Measurements from ENCODE around the gene MAGI2. TPM values are rescaled to one million over a fixed set of nuclear protein-coding genes. Genes with fewer than 3 reads are reported as not detected.

Gene MAGI2
- total RNA-seq, 1 donor from 2014 or later, result 64.2 TPM

DNA sequence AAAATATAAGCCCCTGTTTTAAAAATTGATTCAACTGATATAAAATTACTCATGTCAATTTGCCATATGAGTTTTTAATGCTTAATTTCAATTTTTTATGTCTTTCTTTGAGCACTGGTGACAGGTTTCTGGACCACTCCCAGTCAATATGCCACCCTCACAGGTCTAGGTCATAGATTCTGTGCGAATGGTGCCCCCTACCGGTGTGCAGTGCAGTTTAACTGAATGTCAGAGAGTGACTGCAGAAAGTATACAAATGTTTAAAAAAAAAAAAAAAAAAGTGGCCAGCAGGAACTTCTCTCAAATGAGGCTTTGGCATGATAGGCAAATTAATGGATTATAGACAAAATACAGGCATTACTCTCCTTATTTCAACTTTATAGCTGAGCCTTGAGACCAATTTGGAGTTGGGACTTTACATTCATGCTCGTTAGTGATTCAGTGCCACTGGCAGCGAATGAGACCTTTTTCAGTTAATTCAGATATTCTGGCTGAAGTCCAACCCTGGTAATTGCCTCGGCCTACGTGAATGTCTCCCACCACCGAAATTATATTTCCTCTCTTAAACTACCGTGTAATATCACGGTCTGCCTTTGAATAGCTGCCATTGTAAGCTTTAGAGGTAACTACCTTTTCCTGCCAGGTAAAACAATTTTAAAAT is 1227.3 kb downstream of the MAGI2 start:
- DNase-seq, result peak; percentile 77
- TF ChIP-seq, protein P1, sequence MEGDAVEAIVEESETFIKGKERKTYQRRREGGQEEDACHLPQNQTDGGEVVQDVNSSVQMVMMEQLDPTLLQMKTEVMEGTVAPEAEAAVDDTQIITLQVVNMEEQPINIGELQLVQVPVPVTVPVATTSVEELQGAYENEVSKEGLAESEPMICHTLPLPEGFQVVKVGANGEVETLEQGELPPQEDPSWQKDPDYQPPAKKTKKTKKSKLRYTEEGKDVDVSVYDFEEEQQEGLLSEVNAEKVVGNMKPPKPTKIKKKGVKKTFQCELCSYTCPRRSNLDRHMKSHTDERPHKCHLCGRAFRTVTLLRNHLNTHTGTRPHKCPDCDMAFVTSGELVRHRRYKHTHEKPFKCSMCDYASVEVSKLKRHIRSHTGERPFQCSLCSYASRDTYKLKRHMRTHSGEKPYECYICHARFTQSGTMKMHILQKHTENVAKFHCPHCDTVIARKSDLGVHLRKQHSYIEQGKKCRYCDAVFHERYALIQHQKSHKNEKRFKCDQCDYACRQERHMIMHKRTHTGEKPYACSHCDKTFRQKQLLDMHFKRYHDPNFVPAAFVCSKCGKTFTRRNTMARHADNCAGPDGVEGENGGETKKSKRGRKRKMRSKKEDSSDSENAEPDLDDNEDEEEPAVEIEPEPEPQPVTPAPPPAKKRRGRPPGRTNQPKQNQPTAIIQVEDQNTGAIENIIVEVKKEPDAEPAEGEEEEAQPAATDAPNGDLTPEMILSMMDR (IDR thresholded peaks at IDR 0.05; ENCODE audit: partially characterized antibody, unreplicated experiment), result peak; percentile 79
- Mint-ChIP-seq H3K27me3 (ENCODE audit: unreplicated experiment) (no peaks in the 10 kb centered on the region), H3K4me3 (ENCODE audit: unreplicated experiment) (no peak overlapping the region), H3K27ac (ENCODE audit: unreplicated experiment) (no peak overlapping the region), H3K9me3 (ENCODE audit: unreplicated experiment) (peaks cover 2% of the 10 kb centered on the region), H3K36me3 (ENCODE audit: unreplicated experiment) (no peaks in the 10 kb centered on the region), H3K4me1 (ENCODE audit: low read depth, unreplicated experiment) (no peaks in the 10 kb centered on the region)

DNA sequence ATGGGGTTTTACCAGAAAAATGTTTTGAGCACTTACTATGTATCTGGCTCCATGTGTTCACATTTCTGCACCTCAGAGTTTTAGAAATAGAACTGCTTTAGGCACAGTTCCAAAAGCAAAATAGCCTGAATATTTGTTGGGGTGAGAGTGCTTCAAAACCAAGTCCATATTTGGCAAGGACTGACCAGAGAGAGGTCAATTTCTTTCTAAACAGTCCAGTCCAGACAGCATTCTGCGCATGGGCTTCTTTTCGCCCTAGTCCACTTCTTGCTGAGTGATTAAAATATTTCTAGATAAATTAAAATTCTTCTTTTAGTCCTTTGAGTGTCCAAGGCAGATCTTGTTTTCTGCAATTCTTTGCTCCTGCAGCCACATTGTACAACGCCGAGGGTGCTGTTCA is 1227.9 kb downstream of the MAGI2 start:
- no peaks in the 10 kb centered on the region for H3K36me3 Mint-ChIP-seq (ENCODE audit: unreplicated experiment)
- TF ChIP-seq, protein P1 (IDR thresholded peaks at IDR 0.05; ENCODE audit: partially characterized antibody, unreplicated experiment), result no peak
- no peaks in the 10 kb centered on the region for H3K27me3 Mint-ChIP-seq (ENCODE audit: unreplicated experiment)
- no peak overlapping the region for H3K4me3 Mint-ChIP-seq (ENCODE audit: unreplicated experiment)
- H3K9me3 Mint-ChIP-seq (ENCODE audit: unreplicated experiment), result peaks cover 2% of the 10 kb centered on the region
- H3K27ac Mint-ChIP-seq (ENCODE audit: unreplicated experiment), result no peak overlapping the region
- H3K4me1 Mint-ChIP-seq (ENCODE audit: low read depth, unreplicated experiment), result peaks cover 2% of the 10 kb centered on the region
- no peak for DNase-seq

DNA sequence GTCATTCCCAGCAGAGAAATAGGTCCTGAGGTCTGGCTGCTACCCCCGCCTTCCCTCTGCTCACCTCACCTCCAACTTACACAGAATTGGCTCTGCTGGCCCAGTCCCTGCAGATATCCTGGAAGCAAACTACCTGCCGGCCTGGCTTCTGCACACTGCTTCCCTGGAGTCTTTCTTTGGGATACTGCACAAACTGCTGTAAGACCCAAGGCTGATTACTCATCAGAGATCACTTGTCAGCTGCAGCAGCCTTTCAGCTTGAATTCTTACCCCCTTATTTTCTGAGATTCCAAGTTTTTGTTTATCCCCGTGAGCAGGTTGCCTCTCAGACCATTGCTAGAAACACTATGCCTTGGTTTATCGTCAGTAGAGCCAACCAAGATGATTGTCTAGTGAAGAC is 1228.5 kb downstream of the MAGI2 start:
- DNase-seq, result no peak
- Mint-ChIP-seq H3K27ac (ENCODE audit: unreplicated experiment) (no peak overlapping the region), H3K4me3 (ENCODE audit: unreplicated experiment) (no peak overlapping the region), H3K9me3 (ENCODE audit: unreplicated experiment) (peaks cover 2% of the 10 kb centered on the region), H3K27me3 (ENCODE audit: unreplicated experiment) (peaks cover 2% of the 10 kb centered on the region), H3K4me1 (ENCODE audit: low read depth, unreplicated experiment) (peaks cover 3% of the 10 kb centered on the region), H3K36me3 (ENCODE audit: unreplicated experiment) (no peaks in the 10 kb centered on the region)
- TF ChIP-seq, protein P1 (IDR thresholded peaks at IDR 0.05; ENCODE audit: partially characterized antibody, unreplicated experiment), result no peak

DNA sequence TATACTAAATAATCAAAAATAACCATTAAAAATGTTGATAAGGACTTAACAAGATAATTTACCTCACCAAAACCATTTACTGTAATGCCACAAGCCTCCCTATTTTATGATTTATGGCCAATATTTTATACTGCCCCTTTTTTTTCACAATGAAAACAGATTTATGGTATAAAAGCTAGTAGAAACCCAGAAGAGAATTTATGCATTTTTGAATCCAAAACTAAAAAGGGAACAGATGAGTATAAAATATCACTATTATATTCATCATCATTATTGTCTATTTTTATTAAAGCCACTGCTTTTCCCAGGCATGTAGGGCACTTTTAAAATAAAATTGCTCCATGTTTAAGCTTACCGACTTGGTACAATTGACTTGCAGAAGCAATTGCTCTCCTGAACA is 1229.9 kb downstream of the MAGI2 start:
- peaks cover 4% of the 10 kb centered on the region for H3K9me3 Mint-ChIP-seq (ENCODE audit: unreplicated experiment)
- TF ChIP-seq, protein P1 (IDR thresholded peaks at IDR 0.05; ENCODE audit: partially characterized antibody, unreplicated experiment), result no peak
- no peak overlapping the region for H3K27ac Mint-ChIP-seq (ENCODE audit: unreplicated experiment)
- no peak for DNase-seq
- H3K36me3 Mint-ChIP-seq (ENCODE audit: unreplicated experiment), result no peaks in the 10 kb centered on the region
- H3K27me3 Mint-ChIP-seq (ENCODE audit: unreplicated experiment), result peaks cover 5% of the 10 kb centered on the region
- no peak overlapping the region for H3K4me3 Mint-ChIP-seq (ENCODE audit: unreplicated experiment)
- H3K4me1 Mint-ChIP-seq (ENCODE audit: low read depth, unreplicated experiment), result peaks cover 13% of the 10 kb centered on the region

DNA sequence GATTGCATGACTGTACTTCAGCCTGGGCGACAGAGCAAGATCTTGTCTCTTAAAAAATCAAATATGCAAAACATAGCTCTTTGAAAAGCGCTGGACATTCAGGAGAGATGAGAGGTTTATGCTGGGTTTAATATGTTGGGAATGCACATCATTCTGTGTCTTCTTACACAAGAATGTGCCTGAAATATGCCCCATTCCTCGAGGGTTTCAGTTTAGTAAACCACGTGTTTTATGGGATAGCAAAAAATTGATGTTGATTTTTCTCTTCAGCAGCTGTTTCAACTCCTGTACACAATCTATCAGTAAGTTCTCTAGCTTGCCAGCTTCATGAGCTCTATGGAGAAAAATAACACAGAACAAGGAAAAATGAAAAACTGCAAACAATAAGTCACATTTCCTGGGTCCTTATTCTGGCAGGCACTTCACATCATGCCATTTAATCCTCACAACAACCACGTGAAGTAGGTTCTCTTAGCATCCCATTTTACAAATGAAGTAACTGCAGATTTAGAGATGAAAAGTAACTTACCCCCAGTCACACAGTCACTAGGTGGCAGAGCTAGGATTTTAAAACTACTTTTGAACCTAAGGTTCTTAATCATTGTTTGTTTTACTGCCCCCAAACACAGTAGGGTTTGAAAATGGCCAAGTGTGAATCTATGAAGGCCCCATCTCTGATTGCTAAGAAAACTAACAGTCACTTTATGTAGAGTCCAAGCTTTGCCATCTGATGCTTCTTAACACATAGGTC is 1231.3 kb downstream of the MAGI2 start:
- Mint-ChIP-seq H3K4me3 (ENCODE audit: unreplicated experiment) (no peak overlapping the region), H3K27me3 (ENCODE audit: unreplicated experiment) (peaks cover 5% of the 10 kb centered on the region), H3K9me3 (ENCODE audit: unreplicated experiment) (peaks cover 4% of the 10 kb centered on the region), H3K36me3 (ENCODE audit: unreplicated experiment) (no peaks in the 10 kb centered on the region), H3K27ac (ENCODE audit: unreplicated experiment) (no peak overlapping the region), H3K4me1 (ENCODE audit: low read depth, unreplicated experiment) (peaks cover 13% of the 10 kb centered on the region)
- TF ChIP-seq, protein P1 (IDR thresholded peaks at IDR 0.05; ENCODE audit: partially characterized antibody, unreplicated experiment), result no peak
- no peak for DNase-seq

Data from glutamatergic neuron (in vitro differentiated cells).